ENCODE measurements around the gene COL6A3. TPM values are rescaled to one million over a fixed set of nuclear protein-coding genes. Genes with fewer than 3 reads are reported as not detected.

The COL6A3 gene, protein sequence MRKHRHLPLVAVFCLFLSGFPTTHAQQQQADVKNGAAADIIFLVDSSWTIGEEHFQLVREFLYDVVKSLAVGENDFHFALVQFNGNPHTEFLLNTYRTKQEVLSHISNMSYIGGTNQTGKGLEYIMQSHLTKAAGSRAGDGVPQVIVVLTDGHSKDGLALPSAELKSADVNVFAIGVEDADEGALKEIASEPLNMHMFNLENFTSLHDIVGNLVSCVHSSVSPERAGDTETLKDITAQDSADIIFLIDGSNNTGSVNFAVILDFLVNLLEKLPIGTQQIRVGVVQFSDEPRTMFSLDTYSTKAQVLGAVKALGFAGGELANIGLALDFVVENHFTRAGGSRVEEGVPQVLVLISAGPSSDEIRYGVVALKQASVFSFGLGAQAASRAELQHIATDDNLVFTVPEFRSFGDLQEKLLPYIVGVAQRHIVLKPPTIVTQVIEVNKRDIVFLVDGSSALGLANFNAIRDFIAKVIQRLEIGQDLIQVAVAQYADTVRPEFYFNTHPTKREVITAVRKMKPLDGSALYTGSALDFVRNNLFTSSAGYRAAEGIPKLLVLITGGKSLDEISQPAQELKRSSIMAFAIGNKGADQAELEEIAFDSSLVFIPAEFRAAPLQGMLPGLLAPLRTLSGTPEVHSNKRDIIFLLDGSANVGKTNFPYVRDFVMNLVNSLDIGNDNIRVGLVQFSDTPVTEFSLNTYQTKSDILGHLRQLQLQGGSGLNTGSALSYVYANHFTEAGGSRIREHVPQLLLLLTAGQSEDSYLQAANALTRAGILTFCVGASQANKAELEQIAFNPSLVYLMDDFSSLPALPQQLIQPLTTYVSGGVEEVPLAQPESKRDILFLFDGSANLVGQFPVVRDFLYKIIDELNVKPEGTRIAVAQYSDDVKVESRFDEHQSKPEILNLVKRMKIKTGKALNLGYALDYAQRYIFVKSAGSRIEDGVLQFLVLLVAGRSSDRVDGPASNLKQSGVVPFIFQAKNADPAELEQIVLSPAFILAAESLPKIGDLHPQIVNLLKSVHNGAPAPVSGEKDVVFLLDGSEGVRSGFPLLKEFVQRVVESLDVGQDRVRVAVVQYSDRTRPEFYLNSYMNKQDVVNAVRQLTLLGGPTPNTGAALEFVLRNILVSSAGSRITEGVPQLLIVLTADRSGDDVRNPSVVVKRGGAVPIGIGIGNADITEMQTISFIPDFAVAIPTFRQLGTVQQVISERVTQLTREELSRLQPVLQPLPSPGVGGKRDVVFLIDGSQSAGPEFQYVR (N-terminal part only)
- total RNA-seq (1,525 and 1,534 TPM in 2 replicates), polyA plus RNA-seq (286 and 316 TPM in 2 replicates), polyA minus RNA-seq (ENCODE audit: low replicate concordance) (1,049 and 1,080 TPM in 2 replicates)
- polyA plus RNA-seq (2012) = 564 and 770 TPM in 2 replicates

DNA sequence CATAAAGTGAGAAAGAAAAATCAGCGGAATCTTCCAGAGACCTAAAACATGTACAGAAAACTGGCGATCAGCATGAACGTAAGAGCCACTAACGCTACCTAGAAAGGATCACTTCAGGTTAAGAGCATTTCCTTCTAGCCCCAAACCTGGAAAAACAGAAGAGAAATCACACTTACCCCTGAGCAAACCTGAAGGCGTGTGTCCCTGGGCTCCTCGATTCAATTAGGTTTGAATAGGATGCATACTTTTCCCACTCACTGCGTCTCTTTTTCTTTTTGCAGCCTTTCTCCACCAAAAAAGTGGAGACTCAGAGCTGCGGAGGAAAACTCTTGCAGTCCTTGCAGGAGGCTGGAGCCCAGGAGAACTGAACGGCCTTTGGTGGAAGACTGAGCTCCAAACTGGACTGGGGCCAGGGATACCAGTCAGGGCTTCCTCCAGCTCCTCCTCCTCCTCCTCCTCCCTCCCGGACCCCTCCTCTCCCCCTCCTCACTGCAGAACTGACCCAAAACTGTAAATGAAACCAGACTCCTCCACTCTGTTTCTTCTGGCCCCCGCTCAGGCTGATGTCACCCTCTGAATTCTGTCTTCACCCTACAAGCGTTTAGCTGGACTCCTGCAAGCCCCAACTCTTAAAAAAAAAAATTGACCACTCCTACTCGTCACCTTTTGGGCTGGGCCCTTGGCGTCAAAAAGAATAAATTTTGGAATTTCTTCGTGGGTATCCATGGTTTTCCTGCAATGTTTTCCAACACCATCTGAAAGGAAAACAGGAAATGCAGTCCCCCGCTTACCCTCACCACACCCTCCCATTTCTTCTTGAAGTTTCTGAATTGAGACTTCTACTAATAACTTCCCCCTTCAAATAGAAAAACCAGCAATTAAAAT is at the start of gene COL6A3:
Gene COL6A3 (minus strand): TSS at position 388 of the 885 bp plus-strand sequence. CDS start 17,347 bp downstream, outside the sequence.
- TF ChIP-seq, protein P1, sequence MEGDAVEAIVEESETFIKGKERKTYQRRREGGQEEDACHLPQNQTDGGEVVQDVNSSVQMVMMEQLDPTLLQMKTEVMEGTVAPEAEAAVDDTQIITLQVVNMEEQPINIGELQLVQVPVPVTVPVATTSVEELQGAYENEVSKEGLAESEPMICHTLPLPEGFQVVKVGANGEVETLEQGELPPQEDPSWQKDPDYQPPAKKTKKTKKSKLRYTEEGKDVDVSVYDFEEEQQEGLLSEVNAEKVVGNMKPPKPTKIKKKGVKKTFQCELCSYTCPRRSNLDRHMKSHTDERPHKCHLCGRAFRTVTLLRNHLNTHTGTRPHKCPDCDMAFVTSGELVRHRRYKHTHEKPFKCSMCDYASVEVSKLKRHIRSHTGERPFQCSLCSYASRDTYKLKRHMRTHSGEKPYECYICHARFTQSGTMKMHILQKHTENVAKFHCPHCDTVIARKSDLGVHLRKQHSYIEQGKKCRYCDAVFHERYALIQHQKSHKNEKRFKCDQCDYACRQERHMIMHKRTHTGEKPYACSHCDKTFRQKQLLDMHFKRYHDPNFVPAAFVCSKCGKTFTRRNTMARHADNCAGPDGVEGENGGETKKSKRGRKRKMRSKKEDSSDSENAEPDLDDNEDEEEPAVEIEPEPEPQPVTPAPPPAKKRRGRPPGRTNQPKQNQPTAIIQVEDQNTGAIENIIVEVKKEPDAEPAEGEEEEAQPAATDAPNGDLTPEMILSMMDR (conservative IDR thresholded peaks at IDR 0.05 in 1 of 2, IDR thresholded peaks at IDR 0.05 in 1 of 2; ENCODE audit: low read depth in 1 of 2, low read length in 2 of 2) = no peak
- TF ChIP-seq EZH2 (IDR thresholded peaks at IDR 0.05; ENCODE audit: low read length, missing control alignments) = no peak
- H3K9me3 ChIP-seq (ENCODE audit: control insufficient read depth, insufficient read depth, low read depth, low read length) = no peaks in the 10 kb centered on the region
- peaks cover 57% of the 10 kb centered on the region for H3K79me2 ChIP-seq (ENCODE audit: control insufficient read depth, insufficient read depth, low read length)
- H3K27me3 ChIP-seq (ENCODE audit: control insufficient read depth, insufficient read depth, low read length) = no peaks in the 10 kb centered on the region
- peak within 1 kb of the TSS; percentile 83 to 94 (median 89) for H3K4me3 ChIP-seq (replicated peaks in 1 of 4; ENCODE audit: control extremely low read depth in 1 of 4, insufficient read depth in 1 of 4, low read depth in 3 of 4, low read length in 4 of 4)
- H3K36me3 ChIP-seq (ENCODE audit: control insufficient read depth, insufficient read depth, low read length) = peaks cover 2% of the 10 kb centered on the region
- peak within 1 kb of the TSS; percentile 92 for H3K27ac ChIP-seq (ENCODE audit: insufficient read depth, low read length)
- H3K9ac ChIP-seq (ENCODE audit: insufficient read depth, low read length) = peak within 1 kb of the TSS; percentile 71
- peak within 1 kb of the TSS; percentile 75 for H3K4me2 ChIP-seq (ENCODE audit: extremely low read depth, insufficient read depth, low read length)
- DNase-seq (ENCODE audit: low read depth in 2 of 2) = peak; percentile 71 to 98
- no peaks in the 10 kb centered on the region for H4K20me1 ChIP-seq (ENCODE audit: control insufficient read depth, extremely low read depth, insufficient read depth, low read length)
- no peaks in the 10 kb centered on the region for H3K4me1 ChIP-seq (ENCODE audit: control insufficient read depth, extremely low read depth, insufficient read depth, low read length)
- H2AFZ ChIP-seq (ENCODE audit: low read length) = no peak within 1 kb of the TSS

DNA sequence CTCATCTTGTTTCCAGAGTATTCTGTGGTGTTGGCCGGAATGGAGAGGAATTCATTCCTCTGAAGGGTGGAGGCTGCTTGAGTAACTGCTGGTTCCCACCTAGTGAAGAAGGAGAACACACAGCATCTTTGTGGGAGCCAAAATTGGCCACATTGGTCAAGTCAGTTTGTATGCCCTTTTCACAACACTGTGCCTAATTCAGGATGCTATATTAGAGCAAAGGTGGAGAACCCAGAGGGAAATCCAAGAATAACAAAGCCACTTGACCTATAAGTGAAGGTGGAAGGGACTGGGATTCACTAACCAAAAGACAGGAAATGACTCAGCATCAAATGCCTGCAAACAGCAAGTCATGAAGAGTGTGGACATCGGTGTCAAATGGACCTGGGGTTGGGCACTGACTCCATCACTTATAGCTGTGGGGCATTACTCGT is 45.8 kb upstream of the COL6A3 start:
- Histone ChIP-seq H3K4me2 (ENCODE audit: extremely low read depth, insufficient read depth, low read length) (no peak overlapping the region), H3K9ac (ENCODE audit: insufficient read depth, low read length) (no peak overlapping the region), H3K79me2 (ENCODE audit: control insufficient read depth, insufficient read depth, low read length) (no peaks in the 10 kb centered on the region), H3K36me3 (ENCODE audit: control insufficient read depth, insufficient read depth, low read length) (no peaks in the 10 kb centered on the region), H3K4me1 (ENCODE audit: control insufficient read depth, extremely low read depth, insufficient read depth, low read length) (peaks cover 27% of the 10 kb centered on the region), H4K20me1 (ENCODE audit: control insufficient read depth, extremely low read depth, insufficient read depth, low read length) (no peaks in the 10 kb centered on the region), H3K27ac (ENCODE audit: insufficient read depth, low read length) (peak overlapping the region; percentile 55), H2AFZ (ENCODE audit: low read length) (no peak overlapping the region), H3K4me3 (replicated peaks in 1 of 4; ENCODE audit: control extremely low read depth in 1 of 4, insufficient read depth in 1 of 4, low read depth in 3 of 4, low read length in 4 of 4) (no peak overlapping the region), H3K9me3 (ENCODE audit: control insufficient read depth, insufficient read depth, low read depth, low read length) (no peaks in the 10 kb centered on the region), H3K27me3 (ENCODE audit: control insufficient read depth, insufficient read depth, low read length) (no peaks in the 10 kb centered on the region)
- TF ChIP-seq EZH2 (IDR thresholded peaks at IDR 0.05; ENCODE audit: low read length, missing control alignments) = no peak
- TF ChIP-seq, protein P1 (conservative IDR thresholded peaks at IDR 0.05 in 1 of 2, IDR thresholded peaks at IDR 0.05 in 1 of 2; ENCODE audit: low read depth in 1 of 2, low read length in 2 of 2) = no peak
- peak; percentile 90 to 94 for DNase-seq (ENCODE audit: low read depth in 2 of 2)
